ENCODE data around the gene SUMO1. TPM values are rescaled to one million over a fixed set of nuclear protein-coding genes. Genes with fewer than 3 reads are reported as not detected.

SUMO1 gene
- total RNA-seq, 1 experiment from 2014 or later = 115 TPM

- Histone ChIP-seq H3K9me3 (ENCODE audit: low read length) (no peaks in the 10 kb centered on the region), H2AFZ (ENCODE audit: low read length) (no peak overlapping the region), H3K36me3 (ENCODE audit: low read depth, low read length) (no peaks in the 10 kb centered on the region), H4K20me1 (ENCODE audit: low read length) (no peaks in the 10 kb centered on the region), H3K9me2 (replicated peaks; ENCODE audit: low read length) (no peaks in the 10 kb centered on the region), H3K9ac (ENCODE audit: low read length) (no peak overlapping the region), H3K4me1 (ENCODE audit: insufficient read depth, low read length) (0 out of 2 replicates have a peak, but pooled peaks cover 7% of the 10 kb centered on the region), H3K27ac (ENCODE audit: low read length) (no peak overlapping the region), H3K4me2 (ENCODE audit: low read length) (no peak overlapping the region), H3F3A (ENCODE audit: low read length, unreplicated experiment) (no peaks in the 10 kb centered on the region), H3K27me3 (ENCODE audit: low read length) (no peaks in the 10 kb centered on the region), H3K79me2 (ENCODE audit: low read length) (no peaks in the 10 kb centered on the region), H3K4me3 (ENCODE audit: low read length) (no peak overlapping the region)
- intact Hi-C loops (cut with micrococcal nuclease) = loop anchor here (5.0 kb wide), 1 partner anchor 360 kb away; no protein-coding TSS in a partner anchor
- ATAC-seq = no peak
- ChIA-PET POLR2A (ENCODE audit: unreplicated experiment) (no interaction called here), CTCF (no interaction called here)
- TF ChIP-seq EZH2phosphoT487 (IDR thresholded peaks at IDR 0.05; ENCODE audit: borderline replicate concordance, low read length) = no peak
- no peak for DNase-seq
- BruUV-seq (replicated peaks) = no TSS peak
Observed at GRCh38 chr2:202157211-202157990, 81.0 kb downstream of the SUMO1 start.

Other genes with a start within 250 kb of the SUMO1 start
- 4.8 and 5.5 TPM in 2 replicates for gene FZD7, start 204.7 kb downstream of the SUMO1 start, total RNA-seq (2014; rRNA removed)
- not detected in 2 replicates for gene KIAA2012, start 165.3 kb downstream of the SUMO1 start, total RNA-seq (2014; rRNA removed)
- 90.0 and 112 TPM in 2 replicates for gene NOP58, start 27.2 kb upstream of the SUMO1 start, total RNA-seq (2014; rRNA removed)
- gene BMPR2, start 137.7 kb upstream of the SUMO1 start, total RNA-seq (2014; rRNA removed) = 10.0 and 11.1 TPM in 2 replicates

All from PC-3 (cell line).